H9 (cell line): ENCODE data around the gene HK3. TPM values are rescaled to one million over a fixed set of nuclear protein-coding genes. Genes with fewer than 3 reads are reported as not detected.

Experiments
- DNase-seq: peaks from one replicate; pipeline ENCODE4 v3.0.0-alpha.2; 2017
- H2AFZ ChIP-seq: one replicate; pipeline ENCODE4 v1.6.1; 2013; ENCODE audit warnings: mild to moderate bottlenecking, low read length, control low read depth, moderate library complexity
- H2AK5ac ChIP-seq: 2 replicates; pipeline ENCODE4 v1.6.1; 2013; ENCODE audit warnings: low read length, control low read depth, mixed read lengths; ENCODE audit not compliant: insufficient read length
- H2BK120ac ChIP-seq: one replicate; pipeline ENCODE4 v1.6.1; 2013; ENCODE audit warnings: low read depth, mild to moderate bottlenecking, low read length, control low read depth, inconsistent platforms; ENCODE audit not compliant: poor library complexity, severe bottlenecking
- H2BK12ac ChIP-seq: 2 replicates; pipeline ENCODE4 v1.6.1; 2013; ENCODE audit warnings: low read length, control low read depth, mixed read lengths, low read depth; ENCODE audit not compliant: insufficient read length
- H2BK15ac ChIP-seq: 2 replicates; pipeline ENCODE4 v1.6.1; 2013; ENCODE audit warnings: low read depth, low read length, control low read depth
- H2BK20ac ChIP-seq: one replicate; pipeline ENCODE4 v1.6.1; 2013; ENCODE audit warnings: low read depth, mild to moderate bottlenecking, low read length, control low read depth, inconsistent platforms; ENCODE audit not compliant: poor library complexity, severe bottlenecking
- H2BK5ac ChIP-seq: 2 replicates; pipeline ENCODE4 v1.6.1; 2013; ENCODE audit warnings: low read length, control low read depth, mixed read lengths; ENCODE audit not compliant: insufficient read length
- H3K14ac ChIP-seq: 2 replicates; pipeline ENCODE4 v1.6.1; 2013; ENCODE audit warnings: low read length, control low read depth; ENCODE audit not compliant: insufficient read depth
- H3K18ac ChIP-seq: 2 replicates; pipeline ENCODE4 v1.6.1; 2013; ENCODE audit warnings: low read depth, mild to moderate bottlenecking, mixed read lengths, low read length, control low read depth; ENCODE audit not compliant: insufficient read length
- H3K23ac ChIP-seq: 2 replicates; pipeline ENCODE4 v1.6.1; 2013; ENCODE audit warnings: low read length, control low read depth, mixed read lengths, low read depth; ENCODE audit not compliant: insufficient read length
- H3K23me2 ChIP-seq: 2 replicates; pipeline ENCODE4 v1.6.1; 2013; ENCODE audit warnings: low read depth, mild to moderate bottlenecking, mixed read lengths, low read length, control low read depth; ENCODE audit not compliant: insufficient read length, poor library complexity, severe bottlenecking
- H3K27ac ChIP-seq: 2 replicates; pipeline ENCODE4 v1.5.1; 2013; ENCODE audit warnings: low read length, control low read depth, mixed read lengths, low read depth; ENCODE audit not compliant: insufficient read length
- H3K27me3 ChIP-seq: 2 replicates; pipeline ENCODE4 v1.6.1; 2013; ENCODE audit warnings: low read length, control low read depth, inconsistent platforms; ENCODE audit not compliant: insufficient read depth
- H3K4ac ChIP-seq: 2 replicates; pipeline ENCODE4 v1.6.1; 2013; ENCODE audit warnings: low read depth, mild to moderate bottlenecking, control low read depth, inconsistent platforms, low read length, moderate library complexity
- H3K4me1 ChIP-seq: 2 replicates; pipeline ENCODE4 v1.6.1; 2013; ENCODE audit warnings: low read length, control low read depth, inconsistent platforms; ENCODE audit not compliant: insufficient read depth
- H3K4me2 ChIP-seq: 2 replicates; pipeline ENCODE4 v1.6.1; 2013; ENCODE audit warnings: low read length, control low read depth, mixed read lengths; ENCODE audit not compliant: insufficient read length, insufficient read depth
- H3K56ac ChIP-seq: 2 replicates; pipeline ENCODE4 v1.6.1; 2013; ENCODE audit warnings: low read depth, mild to moderate bottlenecking, mixed read lengths, low read length, control low read depth; ENCODE audit not compliant: insufficient read length
- H3K79me1 ChIP-seq: 2 replicates; pipeline ENCODE4 v1.6.1; 2013; ENCODE audit warnings: low read depth, mild to moderate bottlenecking, moderate library complexity, low read length, control low read depth, inconsistent platforms; ENCODE audit not compliant: insufficient read depth, poor library complexity, severe bottlenecking
- H3K79me2 ChIP-seq: 2 replicates; pipeline ENCODE4 v1.6.1; 2013; ENCODE audit warnings: low read length, control low read depth, inconsistent platforms; ENCODE audit not compliant: insufficient read depth
- H3K9ac ChIP-seq: 2 replicates; pipeline ENCODE4 v1.6.1; 2013; ENCODE audit warnings: low read length, control low read depth, mixed read lengths; ENCODE audit not compliant: insufficient read length; ENCODE audit errors: extremely low read depth
- H3K9me3 ChIP-seq: one replicate; pipeline ENCODE4 v1.6.1; 2013; ENCODE audit warnings: low read depth, low read length, inconsistent platforms; ENCODE audit not compliant: control insufficient read depth
- H3T11ph ChIP-seq: one replicate; pipeline ENCODE4 v1.6.1; 2013; ENCODE audit warnings: mild to moderate bottlenecking, low read length, control low read depth, inconsistent platforms
- H4K20me1 ChIP-seq: one replicate; pipeline ENCODE4 v1.6.1; 2013; ENCODE audit not compliant: control insufficient read depth, insufficient read length, insufficient read depth
- H4K5ac ChIP-seq: 2 replicates; pipeline ENCODE4 v1.6.1; 2013; ENCODE audit warnings: low read depth, mild to moderate bottlenecking, mixed read lengths, low read length, control low read depth; ENCODE audit not compliant: insufficient read length
- H4K8ac ChIP-seq: replicated peaks from 2 replicates; pipeline ENCODE4 v1.6.1; 2013; ENCODE audit warnings: low read length, control low read depth, mixed read lengths, low read depth; ENCODE audit not compliant: insufficient read length
- H4K91ac ChIP-seq: 2 replicates; pipeline ENCODE4 v1.6.1; 2013; ENCODE audit warnings: low read depth, mild to moderate bottlenecking, moderate library complexity, mixed read lengths, low read length, control low read depth; ENCODE audit not compliant: insufficient read length
- H3K27ac Mint-ChIP-seq, 3 experiments: 2 replicates in 2 of 3; 3 replicates in 1 of 3; pipeline ENCODE4 v1.8.0; 2020 to 2021; ENCODE audit warnings: mixed read lengths in 3 of 3, mild to moderate bottlenecking in 1 of 3, moderate library complexity in 1 of 3
- H3K27me3 Mint-ChIP-seq: 2 replicates; pipeline ENCODE4 v1.8.0; 2021; ENCODE audit warnings: low read depth, mild to moderate bottlenecking, moderate library complexity, mixed read lengths
- H3K36me3 Mint-ChIP-seq, 3 experiments: 2 replicates in 2 of 3; 3 replicates in 1 of 3; pipeline ENCODE4 v1.8.0; 2020 to 2021; ENCODE audit warnings: low read depth in 3 of 3, mixed read lengths in 3 of 3; ENCODE audit not compliant: insufficient read depth in 1 of 3
- H3K4me1 Mint-ChIP-seq, 2 experiments: 2 replicates each; pipeline ENCODE4 v1.8.0; 2020; ENCODE audit warnings: mixed read lengths in 2 of 2
- H3K4me3 Mint-ChIP-seq, 2 experiments: 2 replicates in 1 of 2; 3 replicates in 1 of 2; pipeline ENCODE4 v1.8.0; 2020 to 2021; ENCODE audit warnings: mild to moderate bottlenecking in 2 of 2, mixed read lengths in 2 of 2, moderate library complexity in 1 of 2
- H3K9me3 Mint-ChIP-seq, 2 experiments: 2 replicates in 1 of 2; 3 replicates in 1 of 2; pipeline ENCODE4 v1.8.0; 2020; ENCODE audit warnings: mild to moderate bottlenecking in 2 of 2, mixed read lengths in 2 of 2, moderate library complexity in 1 of 2
- CTCF ChIP-seq: fragments of 200-600 bp; sonication (generic); conservative IDR thresholded peaks from 3 replicates; pipeline ENCODE4 v1.8.0; 2021; ENCODE audit warnings: antibody characterized with exemption, mild to moderate bottlenecking
- WGBS: extraction: QIAGEN DNeasy Blood & Tissue Kit; methylation state at CpG from one replicate; pipeline ENCODE4 v1.1.7; 2013; ENCODE audit warnings: missing lambda C conversion rate, low lambda C conversion rate, mixed read lengths; ENCODE audit not compliant: insufficient read length; ENCODE audit errors: extremely low coverage; 5-methylcytosine and 5-hydroxymethylcytosine counted together
- total RNA-seq: library from RNA; stranded (reverse); gene quantifications from 2 replicates; pipeline ENCODE4 v1.2.1, GENCODE V29; 2021

HK3 gene
- total RNA-seq, 1 experiment from 2014 or later, result not detected

- no peaks in the 10 kb centered on the region for H3K9me3 Mint-ChIP-seq
- H2BK12ac ChIP-seq, result no peak overlapping the region
- no peaks in the 10 kb centered on the region for H3K23me2 ChIP-seq
- no peaks in the 10 kb centered on the region for H4K20me1 ChIP-seq
- H3K27ac Mint-ChIP-seq, result no peak overlapping the region; a peak in 1 of 7 replicates
- H3K4me1 Mint-ChIP-seq, result peaks cover 10 to 23% of the 10 kb centered on the region in 2 experiments
- no peak overlapping the region for H2BK15ac ChIP-seq
- no peaks in the 10 kb centered on the region for H3K9me3 ChIP-seq
- no CpG with 5 or more reads among the region's 26 CpGs for WGBS
- no peak overlapping the region for H2BK20ac ChIP-seq
- no peak overlapping the region for H2BK120ac ChIP-seq
- no peak overlapping the region for H3K4ac ChIP-seq
- no peaks in the 10 kb centered on the region for H3K27me3 ChIP-seq
- no peak overlapping the region for H3K23ac ChIP-seq
- H3K4me1 ChIP-seq, result no peaks in the 10 kb centered on the region
- no peak for TF ChIP-seq CTCF
- no peak overlapping the region for H3K4me2 ChIP-seq
- no peaks in the 10 kb centered on the region for H3K79me2 ChIP-seq
- no peak overlapping the region; the same call in 1 of the 2 replicates for H3K14ac ChIP-seq
- DNase-seq, result no peak
- no peak overlapping the region for H3K18ac ChIP-seq
- no peaks in the 10 kb centered on the region for H3K79me1 ChIP-seq
- H3K27ac ChIP-seq, result no peak overlapping the region
- H3T11ph ChIP-seq, result no peak overlapping the region
- H3K9ac ChIP-seq, result no peak overlapping the region
- no peak overlapping the region for H3K56ac ChIP-seq
- H2AK5ac ChIP-seq, result no peak overlapping the region
- no peak overlapping the region for H4K8ac ChIP-seq
- no peaks in the 10 kb centered on the region; a peak in 1 of 7 replicates for H3K36me3 Mint-ChIP-seq
- H3K4me3 Mint-ChIP-seq, result no peak overlapping the region
- no peak overlapping the region for H2BK5ac ChIP-seq
- H4K5ac ChIP-seq, result no peak overlapping the region
- no peak overlapping the region for H4K91ac ChIP-seq
- peaks cover 3% of the 10 kb centered on the region for H3K27me3 Mint-ChIP-seq
- no peak overlapping the region for H2AFZ ChIP-seq
Measured at GRCh38 chr5:176880366-176881020, 18.7 kb downstream of the HK3 start.
